Measurements from ENCODE around the gene OR2V1. TPM values are rescaled to one million over a fixed set of nuclear protein-coding genes. Genes with fewer than 3 reads are reported as not detected.
"Not testable (repeated sequence)": the region's sequence is repeated elsewhere in the genome, so short reads cannot be mapped to it uniquely, and the experiment has no call there.

OR2V1 gene
- total RNA-seq, 1 donor from 2014 or later: not detected

DNA sequence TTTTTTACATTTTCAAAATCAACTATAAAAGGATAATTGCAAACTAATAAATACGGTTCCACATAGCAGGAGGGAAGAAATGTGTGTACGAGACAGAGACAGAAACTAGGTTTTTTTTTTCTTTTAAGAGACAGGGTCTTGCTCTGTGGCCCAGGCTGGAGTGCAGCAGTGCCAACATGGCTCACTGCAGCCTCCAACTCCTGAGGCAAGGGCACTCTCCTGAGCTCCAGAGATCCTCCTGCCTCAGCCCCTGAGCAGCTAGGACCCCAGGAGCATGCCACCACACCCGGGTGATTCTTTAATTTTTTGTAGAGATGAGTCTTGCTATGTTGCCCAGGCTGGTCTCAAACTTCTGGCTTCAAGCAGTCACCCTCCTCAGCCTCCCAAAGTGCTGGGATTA lies 2.1 kb upstream of the OR2V1 start:
- no peak overlapping the region for H3K27ac Mint-ChIP-seq (ENCODE audit: unreplicated experiment)
- no peak for DNase-seq (ENCODE audit: low spot score)
- peaks cover 11% of the 10 kb centered on the region for H3K4me1 Mint-ChIP-seq (ENCODE audit: low read depth)
- H3K27me3 Mint-ChIP-seq (ENCODE audit: low read depth): peaks cover 24% of the 10 kb centered on the region
- no peaks in the 10 kb centered on the region for H3K36me3 Mint-ChIP-seq (ENCODE audit: low read depth)
- H3K4me3 Mint-ChIP-seq (ENCODE audit: unreplicated experiment): no peak overlapping the region
- TF ChIP-seq, protein P1, sequence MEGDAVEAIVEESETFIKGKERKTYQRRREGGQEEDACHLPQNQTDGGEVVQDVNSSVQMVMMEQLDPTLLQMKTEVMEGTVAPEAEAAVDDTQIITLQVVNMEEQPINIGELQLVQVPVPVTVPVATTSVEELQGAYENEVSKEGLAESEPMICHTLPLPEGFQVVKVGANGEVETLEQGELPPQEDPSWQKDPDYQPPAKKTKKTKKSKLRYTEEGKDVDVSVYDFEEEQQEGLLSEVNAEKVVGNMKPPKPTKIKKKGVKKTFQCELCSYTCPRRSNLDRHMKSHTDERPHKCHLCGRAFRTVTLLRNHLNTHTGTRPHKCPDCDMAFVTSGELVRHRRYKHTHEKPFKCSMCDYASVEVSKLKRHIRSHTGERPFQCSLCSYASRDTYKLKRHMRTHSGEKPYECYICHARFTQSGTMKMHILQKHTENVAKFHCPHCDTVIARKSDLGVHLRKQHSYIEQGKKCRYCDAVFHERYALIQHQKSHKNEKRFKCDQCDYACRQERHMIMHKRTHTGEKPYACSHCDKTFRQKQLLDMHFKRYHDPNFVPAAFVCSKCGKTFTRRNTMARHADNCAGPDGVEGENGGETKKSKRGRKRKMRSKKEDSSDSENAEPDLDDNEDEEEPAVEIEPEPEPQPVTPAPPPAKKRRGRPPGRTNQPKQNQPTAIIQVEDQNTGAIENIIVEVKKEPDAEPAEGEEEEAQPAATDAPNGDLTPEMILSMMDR (IDR thresholded peaks at IDR 0.05): no peak
- peaks cover 2% of the 10 kb centered on the region for H3K9me3 Mint-ChIP-seq (ENCODE audit: low read depth)

DNA sequence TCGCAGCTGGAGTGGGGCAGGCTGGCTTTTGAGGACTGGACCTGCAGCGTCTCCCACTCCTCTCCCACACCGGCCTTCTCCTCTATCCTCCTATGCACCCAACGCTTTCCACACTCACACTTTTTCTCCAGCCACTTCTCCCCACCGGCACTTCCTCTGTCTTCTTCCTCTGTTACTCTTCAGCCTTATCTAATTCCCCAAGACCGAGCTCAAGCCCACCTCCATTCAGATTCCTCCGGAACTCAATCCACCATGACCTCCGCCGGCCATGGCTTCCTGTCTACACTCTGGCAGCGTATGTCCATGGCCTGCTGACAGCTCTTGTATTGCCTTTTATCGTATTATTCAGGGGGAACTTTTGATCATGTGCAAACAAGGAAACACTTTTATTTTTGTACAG lies 545 bp upstream of the OR2V1 start:
- Mint-ChIP-seq H3K36me3 (ENCODE audit: low read depth) (no peaks in the 10 kb centered on the region), H3K9me3 (ENCODE audit: low read depth) (no peaks in the 10 kb centered on the region), H3K4me3 (ENCODE audit: unreplicated experiment) (no peak overlapping the region), H3K27ac (ENCODE audit: unreplicated experiment) (no peak overlapping the region), H3K27me3 (ENCODE audit: low read depth) (peaks cover 32% of the 10 kb centered on the region), H3K4me1 (ENCODE audit: low read depth) (peaks cover 11% of the 10 kb centered on the region)
- TF ChIP-seq, protein P1 (IDR thresholded peaks at IDR 0.05): no peak
- no peak for DNase-seq (ENCODE audit: low spot score)

DNA sequence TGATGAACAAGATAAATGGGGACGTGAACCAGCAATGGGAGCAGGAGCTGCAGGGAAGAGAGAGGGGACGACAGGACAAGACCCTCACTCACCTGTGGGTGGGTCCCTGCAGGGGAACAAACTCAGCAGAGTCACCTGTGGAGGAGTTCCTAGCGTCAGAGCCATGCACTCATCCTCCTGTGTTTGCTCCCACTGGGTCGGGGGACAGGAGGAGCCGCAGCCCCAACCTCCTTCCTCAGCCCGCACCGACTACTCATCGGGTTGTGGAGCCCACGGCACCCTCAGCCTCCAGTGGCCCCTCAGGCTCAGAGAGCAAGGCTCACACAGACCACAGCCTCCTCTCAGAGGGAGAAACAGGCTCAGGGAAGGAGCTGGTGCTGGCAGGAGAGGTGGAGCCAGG lies 888 bp downstream of the OR2V1 start:
- Mint-ChIP-seq H3K4me1 (ENCODE audit: low read depth) (peaks cover 11% of the 10 kb centered on the region), H3K27me3 (ENCODE audit: low read depth) (peaks cover 36% of the 10 kb centered on the region)
- not testable (repeated sequence) for H3K9me3 Mint-ChIP-seq (ENCODE audit: low read depth); DNase-seq (ENCODE audit: low spot score); H3K27ac Mint-ChIP-seq (ENCODE audit: unreplicated experiment); H3K4me3 Mint-ChIP-seq (ENCODE audit: unreplicated experiment); H3K36me3 Mint-ChIP-seq (ENCODE audit: low read depth)

DNA sequence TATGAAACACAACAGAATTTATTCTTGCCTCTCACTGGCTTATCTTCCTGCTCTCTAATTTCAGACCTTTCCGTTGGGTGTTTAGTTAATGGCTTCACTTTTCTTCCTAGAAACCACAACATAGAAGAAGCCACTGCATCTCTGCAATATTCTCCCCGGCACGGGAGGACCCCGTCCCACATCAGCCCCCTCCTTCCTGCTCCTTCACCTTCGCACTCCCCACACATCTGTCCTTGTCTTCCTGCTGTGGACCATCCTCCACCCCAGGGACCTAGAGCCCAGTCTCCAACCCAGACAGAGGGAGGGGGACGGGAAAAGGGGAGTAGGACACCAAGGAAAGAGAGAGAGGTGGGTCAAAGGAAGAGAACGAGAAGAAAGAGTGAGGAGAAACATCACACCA lies 1.4 kb downstream of the OR2V1 start:
- DNase-seq (ENCODE audit: low spot score): no peak
- Mint-ChIP-seq H3K27me3 (ENCODE audit: low read depth) (peaks cover 38% of the 10 kb centered on the region), H3K36me3 (ENCODE audit: low read depth) (no peaks in the 10 kb centered on the region), H3K27ac (ENCODE audit: unreplicated experiment) (no peak overlapping the region), H3K4me1 (ENCODE audit: low read depth) (peaks cover 11% of the 10 kb centered on the region), H3K4me3 (ENCODE audit: unreplicated experiment) (no peak overlapping the region), H3K9me3 (ENCODE audit: low read depth) (peaks cover 3% of the 10 kb centered on the region)
- TF ChIP-seq, protein P1 (IDR thresholded peaks at IDR 0.05): no peak

DNA sequence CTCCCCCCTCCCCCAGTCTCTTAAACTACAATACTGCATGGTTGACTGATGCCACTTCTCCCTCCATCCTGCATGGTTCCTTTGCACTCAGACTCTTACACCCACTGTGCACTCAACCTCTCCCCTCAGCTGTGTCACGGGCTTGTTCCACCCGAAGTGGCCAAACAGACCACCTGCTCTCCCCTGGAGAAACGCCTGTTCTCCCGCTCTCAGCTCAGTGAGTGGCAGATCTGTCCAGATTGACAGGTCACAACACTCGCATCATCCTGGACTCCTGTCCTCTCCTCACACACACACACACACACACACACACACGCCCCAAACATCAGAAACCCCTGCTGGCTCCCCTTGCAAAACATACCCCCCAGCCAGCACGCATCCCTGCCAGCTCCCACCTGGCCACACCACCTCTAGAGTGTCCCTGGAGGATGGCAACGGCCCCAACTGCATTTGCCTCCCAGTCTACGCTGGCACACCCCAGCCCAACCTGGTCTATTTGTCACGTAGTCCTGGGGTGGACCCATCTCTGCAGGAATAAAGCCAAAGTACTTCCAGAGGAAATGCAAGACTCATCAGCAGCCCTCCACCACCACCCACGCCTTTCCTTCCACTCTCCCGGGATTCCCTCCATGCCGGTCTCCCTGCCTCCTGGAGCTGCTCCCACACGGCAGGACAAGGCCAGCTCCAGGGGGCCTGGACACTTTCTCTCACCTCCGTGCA lies 2.9 kb downstream of the OR2V1 start:
- Mint-ChIP-seq H3K27ac (ENCODE audit: unreplicated experiment) (no peak overlapping the region), H3K4me1 (ENCODE audit: low read depth) (peaks cover 3% of the 10 kb centered on the region), H3K4me3 (ENCODE audit: unreplicated experiment) (no peak overlapping the region), H3K9me3 (ENCODE audit: low read depth) (peaks cover 3% of the 10 kb centered on the region), H3K27me3 (ENCODE audit: low read depth) (peaks cover 45% of the 10 kb centered on the region), H3K36me3 (ENCODE audit: low read depth) (no peaks in the 10 kb centered on the region)
- no peak for DNase-seq (ENCODE audit: low spot score)
- TF ChIP-seq, protein P1 (IDR thresholded peaks at IDR 0.05): no peak

DNA sequence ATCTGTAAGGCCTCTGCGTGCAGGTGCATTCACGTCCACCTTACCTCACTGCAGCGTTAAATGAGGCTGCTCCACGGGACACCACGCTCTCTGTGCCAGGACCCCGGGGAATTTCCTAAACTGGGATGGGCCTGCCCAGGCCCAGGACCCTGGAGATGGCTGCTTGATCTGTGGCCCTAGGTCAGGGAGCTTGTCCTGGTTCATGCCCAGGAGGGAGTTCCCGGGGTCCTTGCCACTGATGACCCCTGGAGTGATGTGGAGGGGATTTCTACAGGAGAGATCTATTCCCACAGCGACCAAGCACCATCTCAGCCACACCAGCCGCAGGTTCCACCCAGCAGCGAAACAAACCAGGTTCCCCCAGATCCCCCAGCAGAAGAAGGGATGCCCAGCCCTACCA lies 3.5 kb downstream of the OR2V1 start:
- Mint-ChIP-seq H3K9me3 (ENCODE audit: low read depth) (peaks cover 3% of the 10 kb centered on the region), H3K4me1 (ENCODE audit: low read depth) (no peaks in the 10 kb centered on the region), H3K4me3 (ENCODE audit: unreplicated experiment) (no peak overlapping the region), H3K27ac (ENCODE audit: unreplicated experiment) (no peak overlapping the region), H3K36me3 (ENCODE audit: low read depth) (no peaks in the 10 kb centered on the region), H3K27me3 (ENCODE audit: low read depth) (peaks cover 50% of the 10 kb centered on the region)
- TF ChIP-seq, protein P1 (IDR thresholded peaks at IDR 0.05): no peak
- no peak for DNase-seq (ENCODE audit: low spot score)
